Chondrocyte (in vitro differentiated cells): ENCODE data around the gene ITGA11. TPM values are rescaled to one million over a fixed set of nuclear protein-coding genes. Genes with fewer than 3 reads are reported as not detected.
"Not testable (repeated sequence)": the region's sequence is repeated elsewhere in the genome, so short reads cannot be mapped to it uniquely, and the experiment has no call there.

Source experiments
- DNase-seq: peaks from one replicate; pipeline ENCODE4 v3.0.0; 2021; ENCODE audit warnings: mixed read lengths, low spot score
- H3K27ac Mint-ChIP-seq: one replicate; pipeline ENCODE4 v1.8.0; 2021; ENCODE audit warnings: mild to moderate bottlenecking, moderate library complexity, mixed read lengths; ENCODE audit not compliant: unreplicated experiment
- H3K27me3 Mint-ChIP-seq: 2 replicates; pipeline ENCODE4 v1.8.0; 2021; ENCODE audit warnings: low read depth, mixed read lengths
- H3K36me3 Mint-ChIP-seq: 2 replicates; pipeline ENCODE4 v1.8.0; 2021; ENCODE audit warnings: low read depth, mixed read lengths
- H3K4me1 Mint-ChIP-seq: 2 replicates; pipeline ENCODE4 v1.8.0; 2021; ENCODE audit warnings: low read depth, mild to moderate bottlenecking, mixed read lengths
- H3K4me3 Mint-ChIP-seq: one replicate; pipeline ENCODE4 v1.8.0; 2021; ENCODE audit warnings: mild to moderate bottlenecking, moderate library complexity, mixed read lengths; ENCODE audit not compliant: unreplicated experiment
- H3K9me3 Mint-ChIP-seq: 2 replicates; pipeline ENCODE4 v1.8.0; 2021; ENCODE audit warnings: low read depth, mixed read lengths
- total RNA-seq: library from RNA; stranded (reverse); gene quantifications from 3 replicates; pipeline ENCODE4 v1.2.1, GENCODE V29; 2021
- TF ChIP-seq, protein P1 (sequence below): fragments of 200-600 bp; sonication (generic); IDR thresholded peaks from 2 replicates; pipeline ENCODE4 v1.5.0; 2021; ENCODE audit warnings: antibody characterized with exemption, mild to moderate bottlenecking, moderate library complexity

ITGA11 gene
- total RNA-seq, 1 donor from 2014 or later = 1,092 TPM

DNA sequence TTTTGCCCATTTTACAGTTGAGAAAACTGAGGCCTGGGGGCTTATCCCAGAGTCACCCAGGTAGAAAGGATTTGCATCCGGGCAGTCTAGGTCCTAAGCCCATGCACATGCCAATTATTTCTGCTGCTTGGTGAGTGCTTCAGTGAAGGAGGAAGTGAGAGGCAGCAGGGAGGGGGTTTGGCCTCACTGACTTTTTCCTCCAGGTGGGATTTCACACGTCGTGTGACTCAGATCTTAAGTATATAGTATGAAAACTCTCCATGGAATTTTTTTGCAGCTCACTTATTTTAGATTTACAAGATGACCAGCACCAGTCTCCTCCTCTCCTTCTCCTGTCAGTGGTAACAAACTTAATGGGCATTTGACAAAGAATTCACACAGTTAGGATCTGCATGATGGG is 4.6 kb downstream of the ITGA11 start:
- TF ChIP-seq, protein P1, sequence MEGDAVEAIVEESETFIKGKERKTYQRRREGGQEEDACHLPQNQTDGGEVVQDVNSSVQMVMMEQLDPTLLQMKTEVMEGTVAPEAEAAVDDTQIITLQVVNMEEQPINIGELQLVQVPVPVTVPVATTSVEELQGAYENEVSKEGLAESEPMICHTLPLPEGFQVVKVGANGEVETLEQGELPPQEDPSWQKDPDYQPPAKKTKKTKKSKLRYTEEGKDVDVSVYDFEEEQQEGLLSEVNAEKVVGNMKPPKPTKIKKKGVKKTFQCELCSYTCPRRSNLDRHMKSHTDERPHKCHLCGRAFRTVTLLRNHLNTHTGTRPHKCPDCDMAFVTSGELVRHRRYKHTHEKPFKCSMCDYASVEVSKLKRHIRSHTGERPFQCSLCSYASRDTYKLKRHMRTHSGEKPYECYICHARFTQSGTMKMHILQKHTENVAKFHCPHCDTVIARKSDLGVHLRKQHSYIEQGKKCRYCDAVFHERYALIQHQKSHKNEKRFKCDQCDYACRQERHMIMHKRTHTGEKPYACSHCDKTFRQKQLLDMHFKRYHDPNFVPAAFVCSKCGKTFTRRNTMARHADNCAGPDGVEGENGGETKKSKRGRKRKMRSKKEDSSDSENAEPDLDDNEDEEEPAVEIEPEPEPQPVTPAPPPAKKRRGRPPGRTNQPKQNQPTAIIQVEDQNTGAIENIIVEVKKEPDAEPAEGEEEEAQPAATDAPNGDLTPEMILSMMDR = no peak
- no peaks in the 10 kb centered on the region for H3K27me3 Mint-ChIP-seq
- peaks cover 46% of the 10 kb centered on the region for H3K36me3 Mint-ChIP-seq
- H3K4me1 Mint-ChIP-seq = peaks cover 82% of the 10 kb centered on the region
- no peaks in the 10 kb centered on the region for H3K9me3 Mint-ChIP-seq
- peak overlapping the region; percentile 97 for H3K4me3 Mint-ChIP-seq
- no peak for DNase-seq
- peak overlapping the region; percentile 95 for H3K27ac Mint-ChIP-seq

DNA sequence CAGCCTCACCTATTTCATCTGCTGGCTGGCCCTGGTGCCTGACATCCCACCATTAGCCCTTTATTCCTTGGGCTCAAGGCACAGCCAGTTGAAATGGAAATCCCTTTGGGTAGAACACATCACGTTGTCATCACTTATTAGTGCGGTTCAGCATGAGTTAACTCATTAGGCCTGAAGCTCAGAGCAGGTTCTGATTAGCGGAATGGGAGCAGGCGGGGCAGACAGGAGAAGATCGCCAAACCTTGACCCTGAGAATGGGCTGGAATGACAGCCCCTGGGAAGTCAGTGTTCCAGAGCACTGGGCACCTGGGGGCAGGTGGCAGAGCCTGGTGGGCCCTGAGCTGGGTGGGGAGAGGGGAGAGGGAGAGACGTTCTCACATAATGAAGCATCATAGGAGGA is 5.8 kb downstream of the ITGA11 start:
- H3K27me3 Mint-ChIP-seq = no peaks in the 10 kb centered on the region
- peak overlapping the region; percentile 95 for H3K27ac Mint-ChIP-seq
- H3K4me1 Mint-ChIP-seq = peaks cover 91% of the 10 kb centered on the region
- no peaks in the 10 kb centered on the region for H3K9me3 Mint-ChIP-seq
- H3K36me3 Mint-ChIP-seq = peaks cover 47% of the 10 kb centered on the region
- H3K4me3 Mint-ChIP-seq = peak overlapping the region; percentile 19
- TF ChIP-seq, protein P1 = no peak
- DNase-seq = no peak

DNA sequence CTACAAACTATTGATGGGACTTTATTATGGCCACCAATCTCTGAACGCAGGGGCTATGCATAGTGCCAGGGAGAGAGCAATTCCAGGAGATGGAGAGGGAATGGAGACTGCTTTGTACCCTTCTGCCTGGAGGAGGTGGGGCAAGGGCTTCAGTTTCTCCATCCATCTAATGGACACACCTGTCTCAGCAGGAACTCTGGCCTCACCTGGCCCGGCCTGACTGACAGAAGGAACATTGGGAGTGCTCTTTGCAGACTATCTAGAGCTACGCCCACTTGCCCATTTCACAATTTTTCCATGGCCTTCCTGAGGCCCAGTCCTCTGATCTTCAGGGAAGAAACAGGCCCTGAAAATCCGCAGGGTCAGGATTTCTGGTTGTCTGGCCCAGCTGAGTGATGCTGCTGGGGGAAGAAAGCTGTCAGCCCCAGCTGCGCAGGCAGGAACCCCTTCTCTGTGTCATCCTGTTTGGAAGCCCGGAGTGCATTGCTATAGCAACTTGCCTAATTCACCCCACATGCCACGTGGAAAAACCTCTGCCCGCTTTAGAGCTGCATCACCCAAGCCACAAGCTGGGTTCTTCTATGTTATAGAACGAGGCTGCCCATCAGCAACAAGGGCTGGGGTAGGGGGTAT is 6.4 kb downstream of the ITGA11 start:
- Mint-ChIP-seq H3K27me3 (no peaks in the 10 kb centered on the region), H3K9me3 (no peaks in the 10 kb centered on the region), H3K27ac (peak overlapping the region; percentile 95), H3K4me3 (no peak overlapping the region), H3K4me1 (peaks cover 97% of the 10 kb centered on the region), H3K36me3 (peaks cover 47% of the 10 kb centered on the region)
- DNase-seq = no peak
- TF ChIP-seq, protein P1 = no peak

DNA sequence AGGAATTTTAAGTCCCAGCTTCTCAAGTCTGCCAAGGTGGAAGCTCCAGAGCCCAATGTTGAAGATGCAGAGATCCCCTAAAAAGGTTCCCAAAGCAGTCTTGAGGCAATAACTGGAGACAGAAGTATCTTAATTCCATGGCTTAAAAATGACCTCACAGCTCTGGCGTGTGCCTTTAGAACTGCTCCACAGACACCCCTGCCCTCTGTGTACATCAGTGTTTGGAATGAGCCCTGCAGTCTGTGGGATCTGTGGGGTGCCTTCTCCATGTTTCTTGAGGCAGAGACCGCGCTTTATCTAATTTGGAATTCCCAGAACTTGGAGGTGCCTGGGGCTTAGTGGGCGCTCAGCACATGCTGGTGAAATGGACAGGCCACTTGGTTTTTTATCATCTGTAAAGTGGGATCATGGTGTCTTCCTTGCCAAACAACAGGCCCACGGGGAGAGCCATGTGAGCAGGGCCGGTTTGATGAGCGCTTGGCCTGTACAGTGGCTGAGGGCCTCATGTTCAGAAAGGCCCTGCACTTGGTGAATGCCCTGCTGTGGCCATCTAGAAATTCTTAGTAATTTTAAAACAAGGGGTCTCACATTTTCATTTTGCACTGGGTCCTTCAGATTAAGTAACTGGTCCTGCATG is 7.1 kb downstream of the ITGA11 start:
- no peaks in the 10 kb centered on the region for H3K9me3 Mint-ChIP-seq
- H3K27me3 Mint-ChIP-seq = no peaks in the 10 kb centered on the region
- peak overlapping the region; percentile 81 for H3K27ac Mint-ChIP-seq
- TF ChIP-seq, protein P1 = no peak
- H3K36me3 Mint-ChIP-seq = peaks cover 48% of the 10 kb centered on the region
- H3K4me3 Mint-ChIP-seq = peak overlapping the region; percentile 21
- H3K4me1 Mint-ChIP-seq = peaks cover 100% of the 10 kb centered on the region
- peak; percentile 36 for DNase-seq

DNA sequence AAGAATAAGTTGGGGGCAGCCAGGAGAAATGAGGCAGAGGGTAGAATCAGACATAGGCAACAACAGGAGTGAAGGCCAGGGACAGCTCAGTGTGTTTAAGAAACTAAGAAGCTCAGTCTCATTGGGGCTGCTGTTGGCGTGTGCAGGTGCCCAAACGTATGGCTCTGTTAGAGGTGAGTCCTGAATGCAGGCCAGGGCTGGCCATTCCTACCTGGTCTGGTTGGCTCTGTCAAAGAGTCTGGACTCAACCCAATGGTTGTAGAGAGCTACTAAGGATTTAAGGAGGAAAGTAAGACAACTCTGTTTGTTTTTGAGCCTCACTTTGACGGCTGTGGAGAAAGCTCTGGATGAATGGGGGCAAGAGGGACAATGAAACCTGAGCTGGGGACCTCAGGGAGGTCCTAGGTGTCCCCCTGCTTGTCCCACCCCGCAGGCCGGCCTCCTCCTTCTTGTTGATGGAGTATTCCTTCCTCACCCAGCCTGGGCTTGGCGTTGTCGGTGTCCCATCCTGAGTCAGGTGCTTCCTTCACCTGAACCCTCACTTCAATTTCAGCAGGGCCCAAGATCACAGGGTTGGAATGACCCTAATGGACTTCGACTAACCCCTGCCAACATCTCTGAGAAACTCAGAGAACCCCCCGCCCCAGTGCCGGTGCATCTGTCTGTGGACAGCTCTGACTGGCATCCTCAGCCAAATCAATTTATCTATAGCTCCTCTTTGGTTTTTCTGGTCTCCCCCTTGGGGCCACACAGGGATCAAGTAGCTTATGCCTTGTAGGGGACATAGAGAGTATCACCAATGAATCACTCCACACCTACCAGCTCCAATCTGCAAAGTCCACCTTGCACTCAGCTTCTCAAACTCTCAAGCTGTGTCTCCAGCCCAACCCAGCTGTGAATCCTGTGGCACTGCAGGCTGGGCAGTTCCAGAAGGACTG is 8.3 kb downstream of the ITGA11 start:
- Mint-ChIP-seq H3K27me3 (no peaks in the 10 kb centered on the region), H3K4me1 (peaks cover 100% of the 10 kb centered on the region), H3K36me3 (peaks cover 44% of the 10 kb centered on the region), H3K27ac (peak overlapping the region; percentile 96), H3K4me3 (peak overlapping the region; percentile 17), H3K9me3 (no peaks in the 10 kb centered on the region)
- TF ChIP-seq, protein P1 = no peak
- DNase-seq = no peak

DNA sequence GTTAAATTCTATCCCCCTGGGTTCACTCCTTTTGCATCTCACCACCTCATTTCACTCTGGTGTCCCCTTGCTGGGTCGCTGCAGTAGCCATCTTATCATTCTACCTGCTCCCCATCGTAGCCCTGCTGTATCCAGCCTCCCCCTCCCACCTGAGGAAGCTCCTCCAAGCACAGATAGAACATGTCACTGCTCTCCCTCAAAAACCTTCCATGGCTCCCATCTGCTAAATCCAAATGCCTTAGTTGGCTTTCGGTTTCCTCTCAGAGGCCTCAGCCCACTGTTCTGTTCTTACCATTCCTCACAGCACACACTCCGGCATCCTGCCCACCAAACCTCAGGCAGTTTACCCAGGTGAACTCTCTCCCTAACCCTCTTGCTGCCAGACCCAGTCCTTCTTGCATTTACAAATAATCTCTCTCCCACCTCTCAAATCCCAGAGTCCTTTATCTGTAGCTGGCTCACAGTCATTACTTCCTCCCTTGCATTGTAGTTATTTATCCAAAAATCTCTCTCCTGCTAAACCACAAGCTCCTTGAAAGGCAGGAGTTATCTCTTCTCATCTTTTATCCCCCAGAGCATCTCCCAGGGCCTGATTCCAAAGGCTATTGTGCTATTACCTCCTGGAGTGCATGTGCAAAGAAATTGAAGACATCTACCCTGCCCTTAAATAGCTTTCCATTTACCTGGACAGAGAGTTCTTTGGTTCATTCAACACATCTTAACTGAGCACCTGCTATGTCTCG is 9.4 kb downstream of the ITGA11 start:
- peak overlapping the region; percentile 65 for H3K4me3 Mint-ChIP-seq
- H3K36me3 Mint-ChIP-seq = peaks cover 43% of the 10 kb centered on the region
- not testable (repeated sequence) for H3K27me3 Mint-ChIP-seq, DNase-seq, H3K9me3 Mint-ChIP-seq
- peaks cover 100% of the 10 kb centered on the region for H3K4me1 Mint-ChIP-seq
- peak overlapping the region; percentile 96 for H3K27ac Mint-ChIP-seq
